Amygdala (tissue), 56 donors: ENCODE results near the gene ZP1.
A peak's percentile ranks its signal among the peaks of the same experiment; 100 is the strongest.

Experiments
- DNase-seq, 56 donors: peaks; one replicate each; lab custom pipeline; 2025; lab: John Stamatoyannopoulos, UW

The ZP1 gene

DNA sequence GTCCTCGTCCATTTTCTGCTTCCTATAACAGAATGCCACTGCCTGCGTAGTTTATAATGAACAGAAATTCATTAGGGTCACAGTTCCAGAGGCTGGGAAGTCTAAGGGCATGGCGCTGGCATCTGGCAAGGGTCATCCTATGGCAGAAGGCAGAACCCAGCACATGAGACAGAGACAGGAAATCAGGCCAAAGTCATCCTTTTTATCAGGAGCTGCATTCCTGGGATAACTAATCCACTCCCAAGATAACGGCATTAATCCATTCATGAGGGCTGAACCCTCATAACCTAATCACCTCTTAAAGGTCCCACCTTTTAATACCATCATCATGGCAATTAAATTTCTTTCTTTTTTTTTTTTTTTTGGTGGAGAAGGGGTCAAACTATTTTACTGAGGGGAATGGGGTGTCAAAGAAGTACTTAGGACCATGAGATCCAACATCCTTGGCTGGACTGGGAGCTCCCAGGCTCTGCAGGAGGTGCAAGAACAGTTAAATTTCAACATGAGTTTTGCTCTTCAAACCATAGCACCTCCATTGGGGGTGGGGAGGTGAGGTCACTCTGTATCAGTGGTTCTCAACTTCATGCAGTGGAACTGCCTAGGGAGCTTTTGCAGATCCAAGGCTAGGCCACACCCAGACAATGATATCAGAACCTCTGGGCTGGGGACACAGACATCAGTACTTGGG, 51.1 kb downstream of the ZP1 start:
- no peak for DNase-seq

DNA sequence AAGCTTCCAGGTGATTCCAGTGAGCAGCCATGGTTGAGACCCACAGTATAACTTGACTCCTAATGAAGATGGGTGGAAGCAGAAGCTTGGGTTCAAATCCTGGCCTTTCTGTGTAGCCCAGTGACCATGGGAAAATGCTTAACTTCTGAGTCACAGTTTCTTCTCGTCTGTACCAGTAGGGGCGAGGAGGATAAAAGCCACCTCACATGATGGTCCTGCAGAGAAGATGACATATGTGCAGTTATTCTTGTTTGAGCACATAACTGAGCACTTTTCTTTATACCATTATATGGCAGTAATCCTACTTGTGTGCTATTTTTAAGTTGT, 51.6 kb downstream of the ZP1 start:
- no peak for DNase-seq

DNA sequence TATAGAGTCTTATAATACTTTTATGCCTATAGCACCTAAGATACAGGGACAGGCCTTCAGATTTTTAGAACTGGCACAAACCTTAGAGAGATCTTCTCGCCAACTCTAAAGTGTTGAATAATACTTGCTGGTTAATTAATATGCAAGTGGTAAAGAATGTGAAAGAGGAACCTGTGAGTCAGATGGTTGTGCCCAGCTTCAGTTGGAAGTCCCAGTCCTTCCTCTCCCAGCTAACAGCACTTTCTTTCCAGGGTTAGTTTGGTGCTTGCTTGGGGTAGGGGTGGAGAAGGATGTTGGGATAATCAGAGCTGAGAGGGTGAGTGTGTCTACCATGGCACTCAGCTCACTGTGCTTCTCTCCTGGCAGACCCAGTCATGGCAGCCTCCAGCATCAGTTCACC, 52.0 kb downstream of the ZP1 start:
- DNase-seq, result no peak

DNA sequence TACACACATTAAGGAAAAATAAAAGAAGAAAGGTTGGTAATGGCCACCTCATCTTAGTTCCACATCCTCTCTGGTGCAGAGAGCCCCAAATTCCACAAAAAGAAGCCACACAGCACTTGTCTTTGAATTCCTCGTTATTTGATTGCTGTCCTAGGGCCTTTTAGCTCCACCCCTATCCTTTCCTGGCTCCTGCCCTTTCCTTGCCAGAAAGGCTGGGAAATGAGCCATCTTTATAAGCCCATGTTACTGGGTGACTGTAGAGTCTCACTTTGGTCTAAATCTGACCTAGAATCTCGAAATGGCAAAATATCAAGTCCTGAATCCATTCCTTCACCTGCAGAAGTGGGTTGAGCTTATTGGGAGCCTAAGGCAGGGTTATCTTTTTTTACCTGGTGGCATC, 52.6 kb downstream of the ZP1 start:
- no peak for DNase-seq

DNA sequence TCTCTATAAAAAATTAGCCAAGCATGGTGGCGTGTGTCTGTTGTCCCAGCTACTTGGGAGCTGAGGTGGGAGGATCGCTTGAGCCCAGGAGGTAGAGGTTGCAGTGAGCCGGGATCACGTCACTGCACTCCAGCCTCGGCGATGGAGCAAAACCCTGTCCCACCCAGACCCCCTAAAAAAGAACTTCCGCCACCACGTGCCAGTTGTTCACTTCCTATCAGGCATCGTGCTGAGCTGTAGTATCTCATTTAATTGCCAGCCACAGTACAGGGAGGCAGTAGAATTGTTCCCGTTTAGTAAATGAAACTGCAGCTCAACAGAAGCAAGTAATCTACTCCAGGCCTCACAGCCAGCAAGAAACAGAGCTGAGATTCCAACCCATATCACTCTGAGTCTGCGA, 53.9 kb downstream of the ZP1 start:
- DNase-seq, result no peak

DNA sequence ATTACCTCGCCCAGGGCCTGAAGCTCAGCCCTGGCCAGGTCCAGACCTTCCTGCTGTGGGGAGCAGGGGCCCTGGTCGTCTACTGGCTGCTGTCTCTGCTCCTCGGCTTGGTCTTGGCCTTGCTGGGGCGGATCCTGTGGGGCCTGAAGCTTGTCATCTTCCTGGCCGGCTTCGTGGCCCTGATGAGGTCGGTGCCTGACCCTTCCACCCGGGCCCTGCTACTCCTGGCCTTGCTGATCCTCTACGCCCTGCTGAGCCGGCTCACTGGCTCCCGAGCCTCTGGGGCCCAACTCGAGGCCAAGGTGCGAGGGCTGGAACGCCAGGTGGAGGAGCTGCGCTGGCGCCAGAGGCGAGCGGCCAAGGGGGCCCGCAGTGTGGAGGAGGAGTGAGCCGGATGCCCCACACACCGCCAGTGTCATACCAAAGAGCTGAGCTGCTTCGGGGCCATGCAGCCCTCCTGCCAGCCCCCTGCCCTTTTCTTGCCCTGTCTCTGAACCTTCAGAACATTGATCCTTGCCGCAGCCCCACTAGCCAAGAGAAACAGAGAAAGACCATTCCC, 54.5 kb downstream of the ZP1 start:
- no peak for DNase-seq

DNA sequence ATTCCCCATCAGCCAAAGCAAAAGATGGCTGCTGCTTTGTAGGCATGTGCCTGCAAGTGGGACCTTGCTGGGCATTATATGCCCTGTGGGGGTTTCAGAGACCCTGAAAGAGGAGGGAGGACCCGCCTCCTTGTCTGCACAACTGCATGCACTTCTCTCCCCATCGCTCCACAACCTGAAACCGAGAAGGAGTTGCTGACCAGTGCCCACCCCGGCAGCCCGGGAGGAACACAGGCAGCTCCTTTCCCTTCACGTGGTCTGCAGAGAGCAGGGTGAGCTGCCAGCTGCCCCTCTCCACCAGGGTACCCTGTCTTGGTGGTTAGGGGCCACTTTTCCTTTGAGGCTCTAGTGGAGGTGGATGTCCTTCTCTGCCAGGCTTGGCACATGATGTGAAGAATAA, 55.6 kb downstream of the ZP1 start:
- DNase-seq, result no peak

DNA sequence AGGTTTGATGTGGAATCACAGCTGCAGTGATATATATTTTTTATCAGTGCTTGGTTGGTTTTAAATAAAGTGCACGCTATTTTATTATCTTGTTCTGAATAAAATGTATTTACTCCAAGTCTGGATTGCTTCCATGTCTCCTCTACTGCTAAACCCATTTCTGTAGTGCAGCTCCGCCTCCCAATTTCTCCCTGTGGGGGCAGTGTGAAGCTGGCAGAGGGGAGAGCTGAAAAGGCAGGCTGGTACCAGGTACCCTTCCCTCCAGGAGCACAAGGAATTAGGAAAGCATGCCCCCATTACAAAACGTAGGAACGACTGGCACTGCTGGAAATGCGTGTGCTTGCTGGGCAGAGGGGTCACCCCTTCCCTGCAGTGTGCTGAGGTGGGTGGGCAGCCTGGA, 56.0 kb downstream of the ZP1 start:
- peak in 8 of 56 donors; percentile 23 to 58 (median 29) for DNase-seq

DNA sequence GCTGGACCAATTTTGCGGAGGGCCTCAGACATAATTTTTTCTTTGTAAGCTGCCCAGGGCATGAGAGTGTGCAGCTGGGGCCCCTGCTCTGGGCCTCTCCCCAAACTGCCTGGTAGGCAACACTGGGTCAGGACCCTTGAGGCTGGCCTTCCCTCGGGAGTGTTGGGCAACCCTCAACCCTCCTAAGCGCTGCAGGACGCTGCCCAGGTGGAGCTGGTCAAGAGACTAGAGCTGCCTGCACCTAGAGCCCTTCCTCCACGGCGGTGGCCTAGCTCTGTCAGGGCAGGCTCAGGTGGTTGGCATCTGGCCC, 56.4 kb downstream of the ZP1 start:
- DNase-seq, result no peak

DNA sequence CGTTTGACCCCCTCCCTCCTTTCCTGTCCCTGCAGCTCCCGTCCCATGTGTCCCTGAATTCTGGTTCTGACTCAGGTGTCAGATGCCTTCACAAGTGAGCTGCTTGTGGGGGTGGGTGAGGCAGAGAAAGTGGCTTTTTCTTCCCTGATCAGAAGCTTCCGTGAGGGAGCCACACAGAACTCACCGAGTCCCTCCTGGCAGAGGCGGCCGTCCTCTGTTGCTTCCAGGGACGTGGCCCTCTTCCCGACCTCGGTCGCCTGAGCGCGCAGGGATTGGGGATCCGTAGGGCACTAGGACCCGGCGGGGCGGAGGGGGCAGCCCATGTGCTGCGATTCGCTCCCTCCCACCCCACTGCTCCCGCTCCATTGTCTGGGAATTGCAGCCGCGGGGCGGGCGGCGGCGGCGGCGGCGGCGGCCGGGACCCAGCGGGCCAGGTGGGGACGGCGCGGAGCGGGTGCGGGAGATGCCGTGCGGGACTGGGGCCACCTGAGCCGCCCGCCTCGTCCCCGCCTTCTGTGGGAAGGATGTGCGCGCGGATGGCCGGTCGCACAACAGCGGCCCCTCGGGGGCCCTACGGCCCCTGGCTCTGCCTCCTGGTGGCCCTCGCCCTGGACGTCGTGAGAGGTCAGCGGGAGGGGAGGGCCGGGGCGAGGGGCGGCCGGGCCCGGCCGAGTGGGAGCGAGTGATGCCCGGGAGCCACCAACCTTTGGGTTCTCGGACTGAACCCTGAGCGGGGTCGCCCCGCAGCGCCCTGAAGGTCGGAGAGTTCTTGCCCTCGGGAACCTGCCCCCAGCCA, 57.0 kb downstream of the ZP1 start, which contains the start of gene TMEM132A:
Gene TMEM132A (plus strand): TSS at position 351 of the 796 bp plus-strand sequence. CDS start 174 bp downstream, at position 525.
- DNase-seq, result peak in 52 of 56 donors; percentile 22 to 86 (median 66)
